AG20443 (cell line): ENCODE measurements around the gene PDE8B.

Experiments used
- DNase-seq: peaks from one replicate; pipeline ENCODE4 v3.0.0; 2012; ENCODE audit warnings: low spot score, mixed read lengths

PDE8B gene

DNA sequence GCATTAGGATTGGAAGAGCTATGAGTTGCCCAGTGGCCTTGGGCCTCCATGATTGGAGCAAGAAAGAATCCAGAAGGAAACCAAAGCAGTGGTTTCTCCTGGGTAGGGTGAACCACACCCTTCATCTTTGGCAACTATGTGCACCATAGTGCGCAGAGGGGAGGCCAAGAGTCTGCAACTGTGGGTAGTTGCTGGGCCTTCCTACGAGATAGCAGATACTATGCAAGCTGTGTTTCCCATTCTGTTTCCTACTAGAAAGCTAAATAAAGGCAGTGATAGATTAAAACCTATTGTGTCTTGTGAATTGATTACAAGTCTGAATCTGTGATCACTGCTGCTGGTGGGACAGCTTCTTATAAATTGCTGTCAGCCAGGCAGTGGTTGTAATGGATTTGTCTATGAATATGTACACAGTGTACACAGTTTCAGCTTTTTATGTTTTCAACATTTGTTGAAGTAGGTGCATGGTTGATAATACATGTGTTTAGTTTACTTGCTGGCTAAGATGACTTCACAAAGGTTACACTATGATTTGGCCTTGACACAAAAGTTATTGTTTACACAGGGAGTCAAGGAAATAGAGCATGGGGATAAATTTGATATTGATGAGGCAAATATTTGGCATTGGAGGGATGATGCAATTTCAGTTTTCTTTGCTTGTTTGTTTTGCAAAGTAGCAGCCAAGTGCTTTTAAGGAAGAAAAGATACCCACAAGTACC lies 23.7 kb upstream of the PDE8B start:
- no peak for DNase-seq

DNA sequence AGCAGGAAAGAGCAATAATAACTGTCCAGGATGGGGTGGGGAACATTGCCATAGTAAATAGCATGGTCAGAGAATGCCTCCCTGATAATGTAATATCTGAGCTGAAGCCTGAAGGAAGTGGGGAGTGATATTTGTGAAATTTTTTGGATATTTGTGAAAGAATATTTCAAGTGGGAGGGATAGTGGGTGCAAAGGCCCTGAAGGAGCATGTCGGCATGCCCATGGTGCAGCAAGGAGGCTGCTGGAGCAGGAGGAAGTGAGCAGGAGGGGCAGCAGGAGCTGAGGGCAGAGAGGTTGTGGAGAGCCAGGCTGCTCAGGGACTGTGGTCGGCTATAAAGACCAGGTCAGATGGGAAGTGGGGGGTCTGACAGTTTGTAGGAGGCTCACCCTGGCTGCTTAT lies 21.1 kb upstream of the PDE8B start:
- no peak for DNase-seq

DNA sequence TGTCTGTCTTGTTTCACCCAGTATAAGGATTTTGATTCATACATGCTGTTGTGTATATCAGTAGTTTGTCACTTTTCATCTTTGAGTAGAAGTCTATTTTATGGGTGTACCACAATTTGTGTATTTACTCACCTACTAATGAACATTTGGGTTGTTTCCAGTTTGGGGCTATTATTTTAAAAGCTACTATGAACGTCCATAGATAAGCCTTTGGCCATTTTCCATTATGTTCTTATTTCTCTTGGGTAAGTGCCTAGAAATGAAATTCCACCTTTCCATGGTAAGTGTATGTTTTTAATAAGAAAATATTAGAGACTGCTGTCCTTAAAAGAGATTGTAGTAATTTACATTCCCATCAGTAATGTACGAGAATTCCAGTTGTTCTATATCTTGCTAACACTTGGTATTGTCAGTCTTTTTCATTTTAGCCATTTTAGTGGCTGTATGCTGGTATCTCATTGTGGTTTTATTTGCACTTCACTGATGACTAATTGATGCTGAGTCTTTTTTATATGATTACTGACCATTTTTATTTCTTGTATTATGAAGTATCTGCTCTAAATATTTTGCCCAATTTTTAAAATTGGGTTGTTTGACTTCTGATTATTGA lies 17.9 kb upstream of the PDE8B start:
- no peak for DNase-seq

DNA sequence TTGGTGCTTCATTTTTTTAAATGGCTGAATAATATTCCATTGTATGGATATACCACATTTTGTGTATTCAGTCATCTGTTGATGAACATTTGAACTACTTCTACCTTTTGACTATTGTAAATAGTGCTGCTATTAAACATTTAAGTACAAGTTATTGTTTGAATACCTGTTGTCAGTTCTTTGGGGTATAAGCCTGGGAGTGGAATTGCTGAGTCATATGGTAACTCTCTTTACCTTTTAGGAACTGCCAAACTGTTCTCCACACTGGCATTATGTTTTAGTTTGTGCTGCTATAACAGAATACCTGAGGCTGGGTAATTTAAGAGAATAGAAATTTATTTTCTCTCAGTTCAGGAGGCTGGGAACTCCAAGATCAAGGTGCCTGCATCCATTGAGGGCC lies 15.7 kb upstream of the PDE8B start:
- DNase-seq, result no peak

DNA sequence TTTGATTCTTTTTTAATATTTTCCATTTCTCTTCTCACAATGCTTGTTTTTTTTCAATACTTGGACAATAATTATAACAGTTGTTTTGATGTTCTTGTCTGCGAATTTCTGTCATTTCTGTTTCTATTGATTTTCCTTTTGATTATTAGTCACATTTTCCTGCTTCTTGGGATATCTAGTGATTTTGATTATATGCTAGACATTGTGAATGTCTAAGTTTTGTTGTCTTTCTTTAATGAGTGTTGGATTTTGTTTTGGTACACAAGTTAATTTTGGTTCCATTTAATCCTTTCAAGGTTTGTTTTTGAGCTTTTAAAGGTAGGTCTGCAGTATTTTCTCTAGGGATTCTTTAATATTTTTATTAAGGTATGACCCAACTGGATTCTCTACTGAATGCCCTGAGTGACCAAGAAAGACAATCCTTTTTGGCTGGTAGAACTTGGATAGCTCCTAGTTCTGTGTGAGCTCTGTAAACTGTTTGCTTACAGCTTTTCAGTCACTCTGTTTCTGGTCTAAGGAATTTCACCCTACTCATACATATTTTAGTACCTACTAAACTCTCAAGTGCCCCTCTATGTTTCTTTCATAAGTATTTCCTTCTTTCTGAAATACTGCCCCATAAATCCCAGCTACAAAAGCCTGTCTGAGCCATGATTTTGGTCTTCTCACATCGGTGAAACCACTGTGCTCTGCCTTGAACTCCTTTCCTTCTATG lies 12.5 kb upstream of the PDE8B start:
- DNase-seq, result no peak

DNA sequence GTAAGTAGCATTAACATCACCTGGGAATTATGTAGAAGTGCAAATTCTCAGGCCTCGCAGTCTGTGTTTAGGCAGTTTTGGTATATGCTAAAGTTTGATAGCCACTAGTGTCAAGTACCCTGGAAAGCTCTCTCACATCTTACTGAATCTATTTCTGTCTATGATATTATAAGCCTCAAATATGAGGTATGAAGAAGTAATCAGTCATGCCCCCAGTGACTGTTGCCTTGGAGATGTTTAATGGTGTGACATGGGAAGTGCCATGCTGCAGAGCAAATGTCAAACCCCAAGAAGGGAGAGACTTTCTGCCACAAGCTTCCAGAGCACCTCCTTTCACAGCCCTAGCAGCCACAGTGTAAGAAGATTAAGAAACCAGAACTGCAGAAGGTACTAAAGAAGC lies 9.8 kb upstream of the PDE8B start:
- DNase-seq, result no peak

DNA sequence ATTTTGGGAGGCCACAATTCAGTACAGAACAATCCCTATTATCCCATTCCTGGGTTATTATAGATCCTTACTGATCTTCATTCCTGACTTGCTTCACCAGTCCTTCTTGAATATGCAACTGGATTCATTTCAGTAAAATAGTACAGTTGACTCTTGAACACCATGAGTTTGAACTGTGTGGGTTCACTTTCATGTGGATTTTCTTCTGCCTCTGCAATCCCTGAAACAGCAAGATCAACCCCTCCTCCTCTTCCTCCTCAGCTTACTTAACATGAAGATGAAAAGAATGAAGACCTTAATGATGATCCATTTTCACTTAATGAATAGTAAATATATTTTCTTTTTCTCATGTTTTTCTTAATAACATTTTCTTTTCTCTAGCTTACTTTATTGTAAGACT lies 8.3 kb upstream of the PDE8B start:
- DNase-seq, result no peak

DNA sequence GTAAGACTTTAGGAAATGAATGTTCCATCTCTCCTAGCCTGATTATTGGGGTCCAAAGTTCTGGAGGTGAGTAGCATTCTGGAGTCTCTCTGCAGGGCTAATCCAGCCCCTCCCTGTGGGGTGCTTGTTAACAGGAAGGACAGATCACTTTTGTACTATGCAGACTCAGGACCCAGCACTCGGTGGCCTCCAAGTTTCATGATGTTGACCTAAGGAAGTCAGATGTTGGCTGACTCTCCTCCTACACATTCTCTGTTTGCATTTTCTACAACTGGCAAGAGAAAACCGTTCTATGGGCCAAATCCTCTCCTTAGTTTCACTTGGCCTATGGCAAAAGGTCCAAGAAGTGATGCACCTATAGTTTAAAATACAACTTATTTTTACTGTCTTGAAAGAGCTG lies 5.5 kb upstream of the PDE8B start:
- no peak for DNase-seq

DNA sequence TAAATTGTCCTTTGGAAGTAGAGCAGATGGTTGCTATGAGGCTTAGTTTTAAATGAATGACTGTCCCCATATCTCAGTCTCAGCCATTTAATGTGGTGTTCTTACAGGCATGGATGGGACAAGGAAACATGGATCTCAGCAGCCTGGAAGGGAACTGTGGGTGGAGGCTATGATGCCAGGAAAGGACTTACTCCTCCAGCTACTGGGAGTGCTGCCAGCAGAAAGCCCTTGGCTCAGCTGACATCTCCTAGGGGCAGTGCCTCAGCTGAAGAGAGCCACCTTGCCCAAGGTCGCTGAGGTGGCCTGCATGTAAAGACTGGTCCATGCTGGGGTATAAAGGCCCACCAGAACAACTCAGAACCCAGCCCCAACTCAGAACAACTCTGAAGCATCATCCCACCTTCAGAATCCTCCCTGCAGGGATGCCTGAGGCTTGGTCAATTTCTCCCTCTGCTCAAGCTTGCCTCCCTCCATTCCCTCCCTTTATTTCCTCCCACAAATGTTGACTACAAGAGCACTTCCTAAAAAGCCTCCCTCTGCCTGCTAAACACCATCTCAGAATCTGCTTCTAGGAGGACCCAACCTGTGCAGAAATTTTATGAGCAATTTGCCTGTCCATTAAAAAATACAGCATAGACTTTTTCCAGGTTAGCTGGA lies 1.8 kb upstream of the PDE8B start:
- no peak for DNase-seq

DNA sequence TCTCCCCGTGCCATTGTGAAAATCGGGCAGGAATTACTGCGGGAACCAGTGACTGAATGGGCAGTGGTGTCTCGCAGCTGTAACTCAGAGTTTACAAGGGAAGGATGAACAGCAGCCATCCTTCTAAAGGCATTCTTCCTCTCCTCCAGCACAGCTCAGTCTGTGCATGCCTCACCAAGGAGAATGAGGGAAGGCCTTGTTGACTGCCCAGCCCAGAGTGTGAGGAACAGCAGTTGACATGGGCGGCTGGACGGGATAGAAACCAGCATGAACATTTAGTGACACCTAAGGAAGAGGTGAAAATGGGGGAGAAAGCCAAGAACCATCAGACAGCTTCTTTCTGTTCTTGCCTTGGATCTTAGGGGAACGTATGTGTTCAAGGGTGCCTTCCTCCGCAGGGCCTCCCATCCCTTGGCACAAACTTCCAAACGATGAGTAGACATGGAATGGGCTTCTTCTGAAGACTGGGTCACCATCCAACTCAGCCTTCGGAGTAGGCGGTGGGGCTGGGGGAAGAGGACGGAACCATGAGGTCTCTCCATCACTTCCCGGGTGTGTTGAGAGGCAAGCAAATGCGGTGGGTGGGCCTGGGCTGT lies 887 bp upstream of the PDE8B start:
- DNase-seq, result no peak

DNA sequence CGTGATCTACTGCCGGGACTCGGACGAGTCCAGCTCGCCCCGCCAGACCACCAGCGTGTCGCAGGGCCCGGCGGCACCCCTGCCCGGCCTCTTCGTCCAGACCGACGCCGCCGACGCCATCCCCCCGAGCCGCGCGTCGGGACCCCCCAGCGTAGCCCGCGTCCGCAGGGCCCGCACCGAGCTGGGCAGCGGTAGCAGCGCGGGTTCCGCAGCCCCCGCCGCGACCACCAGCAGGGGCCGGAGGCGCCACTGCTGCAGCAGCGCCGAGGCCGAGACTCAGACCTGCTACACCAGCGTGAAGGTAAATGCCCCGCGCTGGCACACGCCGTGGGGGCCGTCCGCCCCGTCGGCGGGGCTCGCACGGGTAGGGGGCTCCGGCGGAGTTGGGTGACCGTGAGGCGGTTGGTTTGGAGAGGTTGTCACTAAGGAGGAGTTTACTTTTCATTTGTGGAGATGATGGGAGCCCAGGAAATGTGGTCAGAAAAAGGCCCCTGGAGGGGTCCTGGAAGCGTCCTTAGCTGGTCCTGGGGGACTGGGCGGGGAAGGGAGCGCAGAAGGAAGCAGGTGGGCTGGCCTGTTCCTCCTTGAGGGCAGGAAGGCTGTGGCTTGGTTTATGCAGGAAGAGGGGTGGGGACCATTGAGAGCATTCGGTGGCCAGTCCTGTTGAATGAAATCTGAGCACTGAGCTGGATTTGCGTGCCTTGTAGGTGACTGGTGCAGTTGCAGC lies 647 bp downstream of the PDE8B start:
- no peak for DNase-seq

DNA sequence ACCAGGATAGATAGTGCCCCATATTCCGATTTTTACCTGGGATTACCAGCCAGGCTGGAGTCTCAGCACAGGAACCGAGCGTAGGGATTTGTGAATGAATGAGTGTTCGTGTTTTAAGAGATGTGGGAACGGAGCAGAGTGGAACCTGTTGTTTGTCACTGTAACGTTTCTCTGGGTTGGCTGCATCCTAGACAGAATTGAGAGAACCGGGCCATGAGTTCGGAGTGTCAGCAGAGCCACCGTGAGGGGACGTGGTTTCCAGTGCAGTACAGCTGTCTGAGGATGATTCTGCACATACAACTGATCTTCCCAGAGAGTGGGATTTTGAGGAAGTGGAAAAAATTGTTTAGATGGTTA lies 1.2 kb downstream of the PDE8B start:
- no peak for DNase-seq

DNA sequence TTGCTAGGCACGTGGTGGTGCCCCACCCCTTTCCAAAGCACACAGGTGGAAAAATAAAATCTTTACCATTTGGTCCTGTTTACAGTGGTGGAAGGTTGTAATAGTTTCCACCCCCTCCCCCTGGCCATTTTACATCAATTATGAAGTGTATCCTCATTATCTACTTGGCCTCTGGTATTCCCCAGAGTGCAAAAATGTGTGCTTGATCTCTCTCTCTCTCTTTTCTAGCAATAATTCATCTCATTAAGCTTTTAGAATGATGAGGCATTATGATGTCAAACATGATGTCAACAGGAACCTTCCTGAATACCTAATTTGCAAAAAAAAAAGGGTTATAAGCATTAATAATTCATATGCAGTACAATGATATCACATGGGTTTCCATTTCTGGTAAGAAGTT lies 3.1 kb downstream of the PDE8B start:
- DNase-seq, result no peak

DNA sequence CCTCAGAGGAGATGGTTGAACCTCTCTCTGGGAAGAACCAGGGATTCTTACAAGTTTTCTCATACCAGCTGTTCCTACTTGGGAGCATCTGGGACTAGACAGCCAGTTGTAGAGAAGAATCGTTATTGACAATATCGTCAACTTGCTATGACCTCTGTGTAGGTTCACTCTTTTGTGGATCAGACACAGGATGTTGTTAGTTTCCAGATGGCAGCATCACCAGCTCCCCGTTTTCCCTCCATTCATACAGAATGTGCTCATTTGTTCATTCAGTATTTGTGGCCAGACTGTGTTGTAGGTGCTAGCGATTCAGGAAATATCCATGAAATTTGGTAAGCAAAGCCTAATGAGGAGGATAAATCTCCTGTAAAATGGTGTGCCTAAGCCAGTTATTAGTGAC lies 3.7 kb downstream of the PDE8B start:
- no peak for DNase-seq

DNA sequence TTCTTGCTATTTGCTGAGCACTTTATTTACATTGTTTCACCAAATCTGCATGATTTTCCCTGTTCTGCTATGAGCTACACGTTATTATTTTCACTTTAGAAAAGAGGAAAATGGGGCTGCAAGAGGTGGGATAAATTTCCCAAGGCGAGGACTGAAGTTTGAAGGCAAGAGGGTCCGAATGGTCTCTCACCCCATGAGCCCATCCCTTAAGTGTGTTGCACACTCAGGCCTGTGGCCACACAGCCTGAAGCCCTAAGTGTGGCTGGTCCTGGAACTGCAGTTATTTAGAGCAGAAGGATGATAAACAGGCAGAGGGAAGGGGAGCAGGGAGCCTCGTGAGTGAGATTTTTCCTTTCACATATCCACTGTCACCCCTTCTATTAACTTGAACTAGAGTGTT lies 7.8 kb downstream of the PDE8B start:
- DNase-seq, result peak; percentile 37

DNA sequence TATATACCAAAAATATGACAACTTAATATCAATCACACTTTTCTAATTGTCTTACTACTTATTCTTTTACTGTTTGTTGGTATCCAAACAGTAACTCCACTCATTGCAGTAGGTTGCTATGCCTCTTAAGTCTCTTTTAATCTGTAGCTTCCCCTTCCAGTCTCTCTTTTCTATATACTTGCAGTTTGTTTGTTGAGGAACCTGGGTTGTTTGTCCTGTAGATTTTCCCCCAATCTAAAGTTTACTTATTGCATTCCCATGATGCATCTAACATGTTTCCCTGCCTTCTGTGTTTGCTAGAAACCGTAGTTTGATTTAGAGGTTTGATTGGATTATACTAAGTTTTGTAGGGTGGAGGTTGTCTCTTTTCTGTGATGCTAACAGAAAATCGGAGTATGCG lies 10.6 kb downstream of the PDE8B start:
- no peak for DNase-seq

DNA sequence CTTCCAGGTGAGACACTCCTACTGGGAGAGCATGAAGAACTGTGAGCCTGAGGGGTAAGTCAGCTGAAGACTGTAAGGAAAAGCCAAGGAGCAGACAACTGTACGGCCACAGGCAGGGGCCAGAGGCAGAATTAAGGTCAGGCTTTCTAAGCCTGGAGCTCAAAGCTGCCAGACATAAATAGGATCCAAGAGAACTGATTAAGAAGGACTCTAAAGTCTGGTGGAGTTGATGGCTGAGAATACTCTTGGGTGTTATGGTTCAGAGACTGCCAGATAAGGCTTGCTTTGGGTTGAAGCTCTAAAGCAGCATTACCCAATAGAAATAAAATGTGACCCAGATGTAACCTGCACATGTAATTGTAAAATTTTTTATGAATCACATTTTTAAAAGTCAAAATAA lies 12.2 kb downstream of the PDE8B start:
- DNase-seq, result no peak

DNA sequence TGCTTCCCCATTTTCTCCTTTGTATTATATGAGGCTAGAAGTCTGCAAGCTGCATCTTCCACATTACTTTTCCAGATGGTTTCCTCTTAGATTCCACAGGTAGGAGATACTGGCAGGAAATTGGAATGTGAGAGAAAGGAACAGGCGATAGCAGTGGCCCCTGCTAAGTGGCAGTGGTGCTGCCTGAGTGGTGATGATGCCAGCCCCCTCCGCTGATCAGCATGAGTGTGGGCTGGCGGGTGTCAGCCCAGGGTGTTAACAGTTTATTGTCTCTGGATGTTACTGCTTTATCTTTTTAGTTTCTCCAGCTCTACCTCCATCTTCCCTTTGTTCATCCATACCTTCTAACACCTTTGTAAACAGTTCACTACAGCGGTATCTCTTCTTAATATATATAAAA lies 13.2 kb downstream of the PDE8B start:
- no peak for DNase-seq

DNA sequence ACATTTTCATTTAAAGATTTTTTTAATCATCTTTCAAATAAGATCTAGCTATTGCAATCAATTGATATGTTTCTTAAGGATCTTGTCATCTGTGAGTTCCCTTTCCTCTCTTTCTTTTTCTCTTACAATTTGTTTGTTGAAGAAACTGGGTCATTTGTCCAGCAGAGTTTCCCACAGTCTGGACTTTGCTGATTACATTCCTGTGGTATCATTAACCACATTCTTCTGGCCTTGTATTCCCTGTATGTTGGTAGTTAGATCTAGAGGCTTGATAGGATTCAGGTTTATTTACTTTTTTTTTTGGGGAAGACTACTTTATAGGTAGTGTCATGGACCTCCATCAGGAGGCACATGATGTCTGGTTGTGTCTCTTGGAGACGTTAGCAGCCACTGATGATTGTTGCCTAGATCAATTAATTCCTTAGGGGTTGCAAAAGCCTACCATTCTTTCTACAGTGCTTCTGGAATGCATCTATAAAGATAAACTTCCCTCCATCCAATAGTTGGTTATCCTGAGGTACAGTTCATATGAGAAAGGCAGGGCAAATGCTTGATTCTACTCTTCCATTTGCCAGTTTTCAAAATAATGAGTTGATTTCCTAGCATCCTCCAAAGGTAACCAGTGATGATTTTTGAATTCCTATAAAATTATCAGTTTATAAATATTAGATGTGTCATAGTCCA lies 14.3 kb downstream of the PDE8B start:
- peak; percentile 25 for DNase-seq

DNA sequence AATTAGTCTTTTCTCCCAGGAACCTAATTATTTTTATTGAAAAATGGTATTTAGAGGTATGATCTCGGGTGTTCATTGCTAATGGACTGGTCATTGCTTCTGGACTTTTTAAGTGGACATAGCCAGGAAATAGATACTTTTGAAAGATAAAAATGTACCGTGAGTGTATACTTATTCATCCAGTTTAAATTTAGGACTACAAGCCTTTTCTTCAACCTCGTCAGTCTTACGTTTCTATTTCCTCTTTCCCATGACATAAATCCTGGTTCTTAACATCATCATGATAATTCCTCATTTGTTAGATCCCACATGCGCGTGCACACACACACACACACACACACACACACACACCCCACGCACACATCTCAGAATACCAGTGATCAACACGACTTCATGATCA lies 15.1 kb downstream of the PDE8B start:
- DNase-seq, result no peak

DNA sequence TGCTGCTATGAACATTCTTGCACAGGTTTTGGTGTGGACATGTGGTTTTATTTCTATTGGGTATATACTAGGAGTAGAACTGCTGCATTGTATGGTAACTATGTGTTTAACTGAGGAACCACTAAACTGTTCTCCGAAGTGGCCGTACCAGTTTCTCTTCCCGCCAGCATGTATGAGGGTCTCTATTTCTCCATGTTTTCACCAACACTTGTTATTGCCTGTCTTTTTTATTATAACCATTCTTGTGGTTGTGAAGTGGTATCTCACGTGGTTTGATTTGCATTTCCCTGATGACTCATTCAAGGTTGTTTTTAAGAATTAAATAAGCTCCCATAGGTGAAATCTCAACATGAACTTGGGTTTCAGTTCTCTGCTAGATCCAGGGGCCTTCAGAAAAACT lies 19.4 kb downstream of the PDE8B start:
- no peak for DNase-seq
